Measurements from ENCODE around the gene FCAMR.

The FCAMR gene

GRCh38 chr1:206955476-206956451, 14.5 kb downstream of the FCAMR start:
- DNase-seq = no peak

- DNase-seq = no peak
Observed at GRCh38 chr1:206954459-206955342, 15.6 kb downstream of the FCAMR start.

DNA sequence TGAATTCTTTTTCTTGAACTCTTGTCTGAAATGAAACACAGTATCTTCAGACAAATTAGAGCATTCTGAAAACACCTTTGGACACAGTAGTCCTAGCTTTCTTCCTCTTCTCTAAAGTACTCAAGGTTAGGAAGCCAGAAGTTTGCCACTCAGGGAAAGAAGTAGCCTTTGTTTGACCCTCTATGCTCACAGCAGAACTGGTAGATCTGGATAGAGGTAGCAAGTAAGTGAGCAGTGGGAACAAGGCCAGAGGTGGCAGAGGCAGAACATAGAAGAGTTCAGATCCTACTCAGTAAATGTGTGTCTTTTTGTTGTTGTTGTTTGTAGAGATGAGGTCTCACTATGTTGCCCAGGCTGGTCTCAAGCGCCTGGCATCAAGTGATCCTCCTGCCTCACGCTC, 16.6 kb downstream of the FCAMR start:
- DNase-seq = no peak

GRCh38 chr1:206953126-206953525, 17.1 kb downstream of the FCAMR start:
- DNase-seq = no peak

- DNase-seq = no peak
Observed at GRCh38 chr1:206952171-206952570, 18.1 kb downstream of the FCAMR start.

DNA sequence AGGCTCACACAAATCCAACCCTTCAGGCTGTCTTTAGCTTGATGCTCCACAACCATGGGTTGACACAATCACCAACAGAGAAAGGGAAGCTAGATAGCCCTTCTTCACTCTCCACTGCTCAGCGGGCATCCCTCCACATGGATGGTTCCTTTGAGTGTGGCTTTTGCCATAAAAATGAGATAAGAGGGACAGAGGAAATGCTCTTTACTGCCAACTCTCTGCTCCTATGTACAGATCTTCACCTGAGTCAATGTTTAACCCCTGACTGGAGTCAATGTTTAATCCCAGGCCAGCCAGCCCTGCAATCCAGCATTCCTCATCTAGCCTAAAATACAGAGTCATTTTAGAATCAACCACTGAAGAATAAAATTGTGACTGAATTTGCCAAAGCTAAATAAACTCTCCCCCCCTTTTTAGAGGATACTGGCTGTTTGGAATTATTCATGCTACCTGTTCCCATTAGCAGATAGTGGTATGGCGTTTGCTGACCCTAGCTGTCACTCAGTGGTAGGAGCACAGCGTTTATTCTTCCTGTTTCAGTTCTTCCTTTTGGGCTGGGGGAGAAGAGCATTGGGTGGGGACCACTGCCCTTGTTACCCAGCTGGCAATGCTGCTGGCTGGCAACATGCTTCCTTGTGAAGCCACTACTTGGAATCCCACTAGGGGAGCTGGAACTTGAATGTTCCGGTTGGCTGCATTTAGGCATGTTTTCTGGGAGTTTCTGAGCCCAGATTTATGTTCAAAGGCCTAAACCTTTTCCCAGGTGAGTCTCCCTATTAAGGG, 18.8 kb downstream of the FCAMR start:
- no peak for DNase-seq

- no peak for DNase-seq
Observed at GRCh38 chr1:206949641-206950040, 20.6 kb downstream of the FCAMR start.

DNA sequence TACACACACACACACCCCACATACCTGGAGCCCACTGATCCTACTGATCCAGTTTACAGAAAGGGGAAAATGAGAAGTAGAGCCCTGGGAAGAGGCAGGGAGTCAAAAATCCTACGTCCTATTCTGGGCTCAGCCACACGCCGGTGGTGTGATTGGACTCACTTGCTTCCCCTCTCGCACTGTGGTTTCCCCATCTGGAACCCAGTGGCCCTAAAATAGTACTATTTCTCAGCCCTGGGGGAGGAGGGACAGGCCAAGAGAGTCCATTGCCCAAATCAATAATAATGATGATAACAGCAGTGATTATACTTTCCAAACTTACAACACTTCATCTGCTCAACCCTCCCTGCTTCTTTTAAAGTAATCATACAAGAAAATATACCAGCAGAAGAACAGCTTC, 21.1 kb downstream of the FCAMR start:
- DNase-seq = no peak

GRCh38 chr1:206947255-206947654, 23.0 kb downstream of the FCAMR start:
- DNase-seq = no peak

GRCh38 chr1:206946261-206946660, 24.0 kb downstream of the FCAMR start, which contains the start of gene PIGR:
TSS of gene PIGR (minus strand) at chr1:206946466. CDS start at chr1:206940531, 5,935 bp downstream.
- DNase-seq = no peak

- DNase-seq = no peak
Observed at GRCh38 chr1:206945779-206946178, 24.5 kb downstream of the FCAMR start.

DNA sequence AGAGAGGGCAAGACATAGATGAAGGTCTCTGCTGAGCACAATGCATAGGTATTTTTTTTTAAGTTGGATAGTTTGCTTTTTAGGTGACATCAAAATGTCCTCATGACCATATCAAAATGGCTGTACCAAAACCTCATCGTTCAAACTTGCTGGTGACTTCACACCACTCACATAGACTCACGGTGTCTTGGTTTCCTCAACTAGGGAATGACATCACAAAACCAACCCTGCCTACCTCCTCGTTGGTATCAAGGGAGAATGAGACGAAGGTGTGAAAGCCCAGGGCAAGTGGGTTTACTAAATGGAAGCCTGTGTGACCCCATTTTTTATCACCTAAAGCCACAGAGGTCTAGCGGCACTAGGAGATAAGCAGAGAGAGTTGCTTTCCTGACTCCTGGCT, 25.6 kb downstream of the FCAMR start:
- no peak for DNase-seq

DNA sequence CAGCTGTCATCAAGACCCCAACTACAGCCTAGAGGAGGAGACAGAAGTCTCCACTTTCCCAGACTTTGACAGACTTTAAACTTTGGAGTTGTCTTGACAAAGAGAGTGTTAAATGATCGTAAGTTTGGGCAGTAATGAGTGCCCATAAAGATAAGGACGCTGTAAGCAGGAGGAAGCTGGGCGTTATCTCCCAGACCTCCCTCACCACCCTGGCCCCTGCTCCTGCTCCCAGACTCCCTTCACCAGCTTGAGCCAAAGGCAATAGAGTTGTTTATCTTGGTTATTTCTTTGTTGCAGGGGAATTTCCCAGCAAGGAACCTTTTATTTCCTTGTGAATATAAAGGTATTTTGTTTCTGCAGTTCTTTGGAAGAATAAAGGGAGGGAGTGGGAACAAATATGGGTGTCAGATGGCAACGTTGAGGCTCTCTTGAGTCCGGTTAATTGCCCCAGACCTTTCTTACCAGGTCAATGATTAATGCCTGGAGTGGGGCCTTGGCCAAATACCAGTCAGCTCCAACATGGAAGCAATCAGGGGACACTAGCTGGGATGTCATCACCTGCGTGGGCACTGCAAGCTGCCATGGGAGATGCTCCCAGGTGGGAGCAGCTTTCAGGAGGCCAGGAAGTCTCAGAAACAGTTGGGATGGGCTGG, 28.4 kb downstream of the FCAMR start:
- DNase-seq = no peak

- no peak for DNase-seq
Observed at GRCh38 chr1:206940588-206940936, 29.7 kb downstream of the FCAMR start.

DNA sequence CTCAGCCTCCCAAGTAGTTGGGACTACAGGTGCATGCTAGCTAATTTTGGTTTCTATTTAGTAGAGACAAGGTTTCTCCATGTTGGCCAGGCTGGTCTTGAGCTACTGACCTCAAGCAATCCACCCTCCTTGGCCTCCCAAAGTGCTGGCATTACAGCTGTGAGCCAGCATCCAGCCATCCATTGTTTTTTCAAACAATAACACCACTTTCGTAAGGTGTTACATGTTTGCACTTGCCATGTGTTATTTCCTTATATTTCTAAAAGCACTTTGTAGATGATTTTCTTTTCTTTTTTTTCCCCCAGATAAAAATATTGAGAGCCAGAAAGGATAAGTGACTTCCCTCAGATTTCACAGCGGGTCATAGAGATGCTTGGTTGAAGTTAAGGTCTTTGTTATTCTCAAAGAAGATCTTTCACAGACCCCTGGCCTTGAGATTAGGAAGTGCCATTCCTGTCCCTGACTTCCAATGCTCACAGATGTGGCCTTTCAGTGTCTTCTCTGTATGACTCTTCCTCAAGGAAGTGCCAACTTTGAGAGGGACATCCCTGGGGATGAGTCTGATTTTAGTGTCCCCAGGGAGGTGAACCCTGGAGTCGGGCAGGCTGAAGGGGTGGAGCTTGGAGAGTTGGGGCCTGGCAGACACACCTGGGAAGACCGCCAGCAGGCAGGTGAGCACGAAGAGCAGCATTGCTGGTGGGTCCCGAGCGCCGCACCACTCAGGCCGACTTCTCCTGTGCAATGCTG, 30.2 kb downstream of the FCAMR start:
- DNase-seq = no peak

DNA sequence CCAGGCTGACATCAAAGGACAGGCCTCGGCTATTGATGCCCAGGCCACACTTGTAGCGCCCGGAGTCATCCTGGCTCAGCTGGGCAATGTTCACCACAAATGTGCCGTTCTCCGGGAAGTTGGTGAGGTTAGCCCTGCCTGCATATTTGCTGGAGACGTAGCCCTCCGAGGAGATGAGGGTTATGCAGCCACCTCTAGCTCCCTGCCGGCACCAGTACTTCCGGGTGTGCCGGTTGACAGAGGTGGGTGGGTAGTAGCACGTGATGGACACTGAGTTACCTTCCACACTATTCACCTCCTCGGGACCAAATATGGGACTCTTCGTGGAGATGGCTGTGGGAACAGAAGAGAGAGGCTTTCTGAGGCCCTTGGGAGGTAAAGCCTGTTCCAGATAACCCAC, 31.1 kb downstream of the FCAMR start:
- DNase-seq = no peak

DNA sequence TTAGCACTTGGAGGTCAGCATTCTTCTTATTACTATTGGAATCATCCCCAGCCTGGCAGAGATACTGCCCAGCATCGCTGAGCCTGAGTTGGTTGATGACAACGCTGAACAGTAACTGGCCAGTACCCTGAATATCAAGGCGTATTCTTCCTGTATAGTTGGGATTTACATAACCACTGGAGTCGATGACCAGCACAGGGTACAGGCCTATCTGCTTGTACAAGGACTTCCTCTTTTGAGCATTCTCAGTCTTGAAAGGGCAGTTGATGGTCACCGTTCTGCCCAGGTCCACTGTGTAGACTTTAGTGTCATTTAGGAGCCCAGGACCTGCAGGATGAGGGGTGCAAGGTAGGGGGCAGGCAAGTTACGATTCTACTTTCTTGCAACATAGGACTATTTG, 32.8 kb downstream of the FCAMR start:
- no peak for DNase-seq

- DNase-seq = no peak
Observed at GRCh38 chr1:206935491-206936067, 34.7 kb downstream of the FCAMR start.

DNA sequence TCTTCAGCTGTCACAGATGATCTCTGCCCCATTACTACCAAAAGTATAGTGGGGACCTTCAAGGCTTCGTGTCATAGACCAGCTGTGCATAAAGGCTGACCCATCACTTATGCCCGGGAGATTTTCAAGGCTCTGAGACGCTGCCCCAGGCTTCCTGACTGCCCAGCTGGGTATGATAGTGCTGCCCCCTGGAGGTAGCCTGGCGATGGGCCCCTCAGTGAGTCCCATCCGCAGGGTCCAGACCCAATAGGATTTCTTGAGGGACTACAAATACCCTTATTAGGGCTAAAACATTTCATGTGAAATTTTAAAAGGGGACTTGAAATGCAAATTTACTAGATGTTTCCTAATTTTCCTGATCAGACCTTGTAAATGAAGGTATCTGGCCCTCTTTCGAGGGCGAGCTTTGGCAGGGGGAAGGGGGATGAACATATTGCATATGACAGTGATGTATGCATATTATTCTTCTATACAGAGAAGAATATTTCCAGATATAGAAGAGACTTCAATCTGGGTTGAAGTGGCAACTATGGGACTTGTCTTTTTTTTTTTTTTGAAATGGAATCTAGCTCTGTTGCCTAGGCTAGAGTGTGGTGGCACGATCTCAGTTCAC, 36.8 kb downstream of the FCAMR start:
- DNase-seq = no peak

DNA sequence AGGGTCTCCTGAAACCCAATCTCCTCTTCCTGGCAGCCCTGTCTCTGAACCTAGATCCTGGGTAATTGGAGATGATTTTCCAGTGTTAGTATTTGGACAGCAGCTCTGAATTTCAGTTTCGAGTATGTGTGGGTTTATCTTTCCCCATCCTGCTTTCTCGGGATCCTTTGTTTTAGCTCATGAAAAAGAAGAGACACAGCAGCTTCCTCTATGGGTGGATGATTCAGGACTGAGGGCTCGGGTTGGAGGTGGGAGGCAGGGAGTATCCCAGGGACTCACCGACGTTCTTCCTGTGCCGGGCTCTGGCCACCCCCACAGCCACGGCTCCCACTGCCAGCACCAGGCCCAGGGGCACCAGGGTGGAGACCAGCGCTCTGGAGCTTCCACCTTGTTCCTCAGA, 38.1 kb downstream of the FCAMR start:
- DNase-seq = no peak

DNA sequence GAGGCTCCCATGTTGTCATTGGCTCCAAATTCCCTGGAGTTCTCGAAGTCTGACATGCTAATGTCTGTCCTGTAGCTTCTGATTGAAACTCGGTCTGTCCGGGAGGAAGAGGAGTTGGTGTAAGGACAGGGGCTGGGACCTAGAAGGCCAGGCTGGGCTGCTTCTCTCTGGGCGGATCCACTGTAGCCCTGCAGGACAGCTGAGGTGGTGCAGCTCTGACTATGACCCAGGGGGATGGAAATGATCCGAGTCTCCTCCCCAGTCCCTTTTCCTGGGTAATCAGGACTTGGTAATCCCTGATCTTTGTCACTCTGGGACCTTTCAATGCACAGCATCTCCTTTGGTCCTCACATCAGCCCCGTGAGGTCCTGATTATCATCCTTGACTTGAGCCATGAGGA, 38.6 kb downstream of the FCAMR start:
- DNase-seq = no peak

All from NCI-H2081 treated with DMSO at 0.1 percent for 48 hours (cell line).